ENCODE data around the gene ZWILCH. TPM values are rescaled to one million over a fixed set of nuclear protein-coding genes. Genes with fewer than 3 reads are reported as not detected.

ZWILCH gene
- total and polyA plus RNA-seq, 2 experiments from 2014 or later: 20.7 to 31.5 TPM

DNA sequence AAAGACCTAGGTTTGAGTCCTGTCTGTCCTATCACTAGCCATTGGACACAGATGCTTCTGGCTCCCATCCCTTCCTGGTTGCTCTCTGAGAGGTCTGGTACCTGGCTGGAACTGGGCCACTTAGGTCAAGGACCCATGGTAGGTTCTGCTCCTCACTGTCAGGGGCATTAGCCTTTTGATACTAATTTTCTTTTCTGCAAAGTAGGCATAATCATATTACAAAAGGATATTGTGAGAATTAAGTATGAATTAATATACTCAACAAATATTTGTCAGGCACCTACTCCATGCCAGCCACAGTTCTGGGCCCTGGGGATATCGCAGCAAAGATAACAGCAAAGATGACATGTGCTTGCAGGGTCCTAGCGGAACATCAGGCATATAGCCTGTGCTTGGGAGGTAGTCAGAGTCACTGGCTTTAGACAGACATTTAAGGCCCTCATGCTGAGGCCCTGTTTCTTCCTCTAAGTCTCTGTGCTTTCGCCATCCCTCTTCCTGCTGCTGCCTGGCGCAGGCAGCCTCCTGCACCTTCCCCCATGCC, 86.3 kb downstream of the ZWILCH start:
- in situ Hi-C loops (cut with MboI): no loop called here
- DNase-seq: no peak
- Histone ChIP-seq H3K9me3 (ENCODE audit: low read depth) (no peaks in the 10 kb centered on the region), H3K9ac (no peak overlapping the region), H3K9me2 (ENCODE audit: insufficient read depth) (no peaks in the 10 kb centered on the region), H3K4me2 (ENCODE audit: unreplicated experiment) (no peak overlapping the region), H3K27ac (no peak overlapping the region), H3K79me2 (ENCODE audit: insufficient read depth) (no peaks in the 10 kb centered on the region), H2AFZ (no peak overlapping the region), H3K36me3 (ENCODE audit: low read depth) (no peaks in the 10 kb centered on the region), H3K27me3 (replicated peaks; ENCODE audit: insufficient read depth) (peaks cover 6% of the 10 kb centered on the region; the same call in 1 of the 2 replicates), H3K4me3 (no peak overlapping the region), H3F3A (ENCODE audit: insufficient read depth) (peaks cover 13% of the 10 kb centered on the region; the same call in 1 of the 2 replicates), H3K4me1 (ENCODE audit: insufficient read depth) (no peaks in the 10 kb centered on the region), H4K20me1 (ENCODE audit: insufficient read depth) (no peaks in the 10 kb centered on the region)
- WGBS, 2 experiments (ENCODE audit: low coverage in 1 of 2, low lambda C conversion rate in 2 of 2, missing lambda C conversion rate in 2 of 2): 94 to 98% methylated on average over 4 of the region's 4 CpGs
- TF ChIP-seq EZH2 (IDR thresholded peaks at IDR 0.05; ENCODE audit: insufficient read depth, poor library complexity, severe bottlenecking) (no peak), EZH2phosphoT487 (IDR thresholded peaks at IDR 0.05; ENCODE audit: insufficient read depth, low read depth) (no peak)

DNA sequence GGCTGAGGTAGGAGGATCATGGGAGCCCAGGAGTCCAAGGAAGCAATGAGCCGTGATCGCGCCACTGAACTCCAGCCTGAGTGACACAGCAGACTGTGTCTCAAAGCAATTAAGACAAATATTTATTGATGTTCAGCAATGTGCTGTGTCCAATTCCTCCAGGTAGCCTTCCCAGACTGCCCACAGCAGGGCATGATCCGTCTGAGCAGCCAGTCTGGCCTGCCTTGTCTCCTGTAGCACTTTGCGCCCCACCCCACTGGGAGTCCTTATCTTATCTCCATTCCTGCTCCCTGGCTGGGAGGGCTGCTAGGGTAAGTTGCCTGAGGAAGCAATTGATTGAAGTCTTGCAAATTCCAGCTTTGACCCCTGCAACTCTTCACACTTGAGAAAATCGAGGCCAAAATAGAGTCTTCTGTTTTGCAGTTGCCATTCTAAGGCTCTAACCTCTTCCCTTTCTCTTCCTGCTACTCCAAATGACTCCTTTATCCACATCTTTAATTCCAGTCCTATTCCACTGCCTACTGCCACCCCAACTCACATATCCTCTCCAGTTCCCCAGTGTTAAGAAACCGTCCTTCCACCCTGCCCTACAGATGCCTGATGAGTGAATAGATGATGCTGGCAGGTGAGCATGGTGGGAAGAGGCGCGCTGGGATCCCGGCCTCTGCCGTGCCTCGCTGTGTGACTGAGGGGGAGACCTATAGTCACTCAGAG, 87.5 kb downstream of the ZWILCH start:
- Histone ChIP-seq H3K9me2 (ENCODE audit: insufficient read depth) (no peaks in the 10 kb centered on the region), H3K27me3 (replicated peaks; ENCODE audit: insufficient read depth) (peaks cover 3% of the 10 kb centered on the region; the same call in 1 of the 2 replicates), H4K20me1 (ENCODE audit: insufficient read depth) (no peaks in the 10 kb centered on the region), H3K4me2 (ENCODE audit: unreplicated experiment) (no peak overlapping the region), H3K4me1 (ENCODE audit: insufficient read depth) (no peaks in the 10 kb centered on the region), H3K9me3 (ENCODE audit: low read depth) (no peaks in the 10 kb centered on the region), H3F3A (ENCODE audit: insufficient read depth) (peaks cover 13% of the 10 kb centered on the region; the same call in 1 of the 2 replicates), H3K9ac (no peak overlapping the region), H2AFZ (no peak overlapping the region), H3K79me2 (ENCODE audit: insufficient read depth) (no peaks in the 10 kb centered on the region), H3K4me3 (no peak overlapping the region), H3K27ac (no peak overlapping the region), H3K36me3 (ENCODE audit: low read depth) (no peaks in the 10 kb centered on the region)
- no peak for TF ChIP-seq EZH2 (IDR thresholded peaks at IDR 0.05; ENCODE audit: insufficient read depth, poor library complexity, severe bottlenecking)
- TF ChIP-seq EZH2phosphoT487 (IDR thresholded peaks at IDR 0.05; ENCODE audit: insufficient read depth, low read depth): no peak
- DNase-seq: no peak
- WGBS, 2 experiments (ENCODE audit: low coverage in 1 of 2, low lambda C conversion rate in 2 of 2, missing lambda C conversion rate in 2 of 2): 82 to 83% methylated on average over 12 of the region's 12 CpGs
- in situ Hi-C loops (cut with MboI): no loop called here

DNA sequence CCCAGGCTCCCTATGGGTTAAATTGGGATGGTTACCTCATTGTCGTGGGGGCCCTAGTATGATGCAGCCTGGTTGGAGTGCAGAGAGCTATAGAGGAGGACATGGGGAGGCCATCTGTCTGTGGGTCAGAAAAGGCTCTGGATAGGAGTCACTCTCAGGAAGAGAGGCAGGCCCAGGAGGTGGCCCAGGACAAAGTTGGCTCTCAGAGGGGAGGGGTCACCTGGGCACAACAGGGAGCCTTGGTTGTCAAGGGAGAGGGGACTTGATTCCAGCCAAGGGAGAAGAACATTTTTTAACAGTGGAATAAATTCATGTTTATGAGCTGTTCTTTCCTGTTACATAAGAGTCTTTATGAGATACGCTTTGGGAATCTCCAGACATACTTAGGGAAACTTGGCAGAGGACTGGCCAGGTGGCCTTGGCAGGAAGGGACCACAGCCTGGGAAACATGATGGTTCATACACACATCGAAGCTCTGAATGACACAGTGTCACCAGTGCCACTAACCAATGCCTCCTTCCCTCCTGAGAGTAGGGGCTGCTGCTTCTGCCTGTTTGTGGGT, 88.2 kb downstream of the ZWILCH start:
- Histone ChIP-seq H3K4me1 (ENCODE audit: insufficient read depth) (no peaks in the 10 kb centered on the region), H2AFZ (no peak overlapping the region), H3K4me3 (no peak overlapping the region), H3F3A (ENCODE audit: insufficient read depth) (peaks cover 13% of the 10 kb centered on the region; the same call in 1 of the 2 replicates), H4K20me1 (ENCODE audit: insufficient read depth) (no peaks in the 10 kb centered on the region), H3K9me3 (ENCODE audit: low read depth) (no peaks in the 10 kb centered on the region), H3K9me2 (ENCODE audit: insufficient read depth) (no peaks in the 10 kb centered on the region), H3K79me2 (ENCODE audit: insufficient read depth) (no peaks in the 10 kb centered on the region), H3K27ac (no peak overlapping the region), H3K27me3 (replicated peaks; ENCODE audit: insufficient read depth) (no peaks in the 10 kb centered on the region), H3K4me2 (ENCODE audit: unreplicated experiment) (no peak overlapping the region), H3K9ac (no peak overlapping the region), H3K36me3 (ENCODE audit: low read depth) (no peaks in the 10 kb centered on the region)
- no peak for TF ChIP-seq EZH2phosphoT487 (IDR thresholded peaks at IDR 0.05; ENCODE audit: insufficient read depth, low read depth)
- TF ChIP-seq EZH2 (IDR thresholded peaks at IDR 0.05; ENCODE audit: insufficient read depth, poor library complexity, severe bottlenecking): no peak
- WGBS, 2 experiments (ENCODE audit: low coverage in 1 of 2, low lambda C conversion rate in 2 of 2, missing lambda C conversion rate in 2 of 2): 65% methylated on average over 3 of the region's 3 CpGs
- no peak for DNase-seq
- in situ Hi-C loops (cut with MboI): no loop called here

DNA sequence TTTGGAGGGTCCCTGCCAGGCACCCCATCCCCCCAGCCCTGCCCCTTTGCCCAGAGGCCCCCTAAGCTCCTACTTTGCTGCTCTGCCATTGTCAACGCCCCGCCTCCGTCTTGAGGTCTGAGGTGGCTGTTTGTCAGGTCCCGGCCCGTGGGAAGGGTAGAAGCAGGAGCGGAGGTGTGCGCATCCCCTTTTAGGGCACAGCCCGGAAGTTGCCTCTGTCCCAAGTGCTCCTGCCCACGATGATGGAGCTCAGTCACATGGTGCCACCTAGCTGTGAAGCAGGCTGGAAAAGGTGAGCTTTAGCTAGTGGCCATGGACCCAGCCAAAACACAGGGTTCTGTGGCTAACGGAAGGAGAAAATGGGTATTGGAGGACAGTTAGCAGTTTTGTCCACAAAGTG, 89.2 kb downstream of the ZWILCH start:
- Histone ChIP-seq H3K9ac (no peak overlapping the region), H3K79me2 (ENCODE audit: insufficient read depth) (no peaks in the 10 kb centered on the region), H2AFZ (no peak overlapping the region), H3K4me2 (ENCODE audit: unreplicated experiment) (no peak overlapping the region), H3K27ac (no peak overlapping the region), H3K27me3 (replicated peaks; ENCODE audit: insufficient read depth) (no peaks in the 10 kb centered on the region), H3K4me3 (no peak overlapping the region), H3F3A (ENCODE audit: insufficient read depth) (peaks cover 13% of the 10 kb centered on the region; the same call in 1 of the 2 replicates), H3K9me3 (ENCODE audit: low read depth) (no peaks in the 10 kb centered on the region), H3K4me1 (ENCODE audit: insufficient read depth) (no peaks in the 10 kb centered on the region), H4K20me1 (ENCODE audit: insufficient read depth) (no peaks in the 10 kb centered on the region), H3K36me3 (ENCODE audit: low read depth) (no peaks in the 10 kb centered on the region), H3K9me2 (ENCODE audit: insufficient read depth) (no peaks in the 10 kb centered on the region)
- in situ Hi-C loops (cut with MboI): no loop called here
- no peak for DNase-seq
- TF ChIP-seq EZH2 (IDR thresholded peaks at IDR 0.05; ENCODE audit: insufficient read depth, poor library complexity, severe bottlenecking) (no peak), EZH2phosphoT487 (IDR thresholded peaks at IDR 0.05; ENCODE audit: insufficient read depth, low read depth) (no peak)
- WGBS, 2 experiments (ENCODE audit: low coverage in 1 of 2, low lambda C conversion rate in 2 of 2, missing lambda C conversion rate in 2 of 2): 90 to 94% methylated on average over 10 of the region's 10 CpGs
